GM19324 (cell line): ENCODE results near the gene CRYZL1.

Experiments
- ATAC-seq: cut with Tn5 transposase; IDR thresholded peaks from one replicate; pipeline ENCODE4 v1.9.1; 2021; ENCODE audit warnings: mild to moderate bottlenecking, moderate library complexity; ENCODE audit not compliant: unreplicated experiment, low FRiP score

Gene CRYZL1

DNA sequence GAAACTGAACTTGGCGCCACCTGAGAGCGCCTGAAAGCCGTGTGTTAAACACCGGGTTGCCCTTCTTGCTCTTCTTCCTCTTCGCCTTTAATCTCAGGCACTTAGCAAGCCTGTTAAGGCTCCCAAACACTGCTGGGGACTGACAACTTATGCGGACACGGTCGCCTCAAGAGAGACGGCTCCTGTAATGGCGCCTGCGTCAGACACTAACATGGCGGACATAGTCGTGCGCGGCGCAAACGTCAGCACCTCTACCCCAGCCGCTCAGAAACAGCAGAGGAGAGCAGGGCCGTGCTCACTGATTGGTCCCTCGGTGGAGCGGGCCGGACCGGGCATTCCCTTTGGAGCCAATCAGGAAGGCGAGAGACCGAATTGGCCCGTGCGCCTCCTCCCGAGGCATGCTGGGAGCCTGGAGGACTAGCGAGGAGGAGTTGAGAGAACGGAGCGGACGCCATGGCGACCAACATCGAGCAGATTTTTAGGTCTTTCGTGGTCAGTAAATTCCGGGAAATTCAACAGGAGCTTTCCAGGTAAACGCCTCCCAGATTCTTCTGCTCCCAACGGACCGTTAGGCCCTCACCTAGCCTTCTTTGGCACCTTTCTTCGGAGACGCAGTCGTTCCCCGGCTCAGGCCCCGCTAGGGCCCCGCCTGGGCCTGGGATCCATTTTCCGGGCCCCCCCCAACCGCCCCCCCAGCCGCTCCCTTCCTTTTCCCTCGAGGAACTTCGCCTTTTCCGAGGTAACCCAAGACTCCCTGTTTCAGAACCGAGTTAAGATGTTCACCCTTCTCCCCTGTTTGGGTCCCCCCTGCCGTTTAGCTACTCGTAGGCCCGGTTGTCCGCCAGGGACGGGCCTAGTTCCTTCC, 98.7 kb downstream of the CRYZL1 start, which contains the start of gene SON:
Gene SON (plus strand): TSS at position 399 of the 865 bp plus-strand sequence. CDS start 55 bp downstream, at position 454.
- peak; percentile 94 for ATAC-seq

DNA sequence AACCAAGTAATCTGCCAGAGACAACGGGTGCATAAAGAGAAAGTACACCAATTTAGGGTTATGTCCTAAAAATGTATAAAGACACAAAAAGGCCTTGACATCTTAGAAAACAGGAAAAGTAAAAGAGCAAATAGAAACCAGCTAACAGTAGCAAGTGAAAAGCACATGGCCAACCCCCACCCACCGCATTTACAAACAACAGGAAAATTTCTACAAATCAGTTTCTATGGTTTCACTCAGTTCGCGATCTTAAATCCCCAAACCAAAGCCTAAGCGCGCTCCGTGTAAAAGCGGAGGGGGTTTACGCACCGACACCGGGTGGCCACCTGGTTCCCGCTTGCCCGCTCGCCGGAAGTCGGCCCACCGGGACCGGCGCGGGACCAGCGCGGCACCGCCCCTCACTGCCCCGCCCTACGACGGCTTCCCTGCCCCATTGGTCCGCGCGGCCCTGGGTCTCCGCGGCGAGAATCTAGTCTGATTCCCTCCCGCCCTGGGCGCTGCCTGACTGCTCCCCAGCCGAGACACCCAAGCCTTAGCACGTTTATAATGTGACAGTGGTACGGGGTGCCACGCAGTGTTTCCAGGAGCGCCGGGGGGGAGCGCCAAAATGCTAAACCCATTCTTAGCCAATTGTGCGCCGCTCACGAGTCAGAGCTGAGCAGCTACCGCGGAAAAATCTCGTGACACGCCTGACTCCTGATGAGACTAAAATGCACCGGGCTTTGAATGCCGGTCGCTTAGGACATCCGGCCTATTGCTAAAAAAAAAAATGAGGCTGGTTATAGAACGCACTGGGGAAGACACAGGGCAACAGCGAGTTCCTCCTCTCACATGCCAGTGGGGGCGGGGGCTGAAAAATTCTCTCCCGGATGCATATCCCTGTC, 99.5 kb downstream of the CRYZL1 start, which contains the start of gene GART:
Gene GART (minus strand): TSS at position 362 of the 884 bp plus-strand sequence. CDS start 2,802 bp downstream, outside the sequence.
- ATAC-seq = peak; percentile 60

GRCh38 chr21:33541105-33541711, 100.3 kb downstream of the CRYZL1 start:
- ATAC-seq = no peak

DNA sequence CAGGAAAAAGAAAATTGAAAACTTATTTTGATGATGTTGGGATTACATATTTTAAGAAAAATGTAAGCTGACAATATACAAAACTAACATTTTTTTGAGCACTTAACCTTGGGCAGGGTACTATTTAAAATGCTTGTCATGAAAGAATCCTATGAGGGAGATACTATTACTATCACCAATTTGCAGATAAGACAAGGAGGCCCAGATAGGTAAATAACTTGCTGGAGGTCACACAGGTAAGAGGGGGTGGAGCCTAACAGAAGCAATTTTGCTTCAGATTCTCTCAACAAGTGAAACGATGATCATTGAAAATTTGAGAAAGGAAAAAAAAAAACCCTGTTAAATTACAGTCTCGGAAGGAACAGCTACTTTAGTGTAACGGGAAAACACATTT, 100.8 kb downstream of the CRYZL1 start:
- no peak for ATAC-seq

DNA sequence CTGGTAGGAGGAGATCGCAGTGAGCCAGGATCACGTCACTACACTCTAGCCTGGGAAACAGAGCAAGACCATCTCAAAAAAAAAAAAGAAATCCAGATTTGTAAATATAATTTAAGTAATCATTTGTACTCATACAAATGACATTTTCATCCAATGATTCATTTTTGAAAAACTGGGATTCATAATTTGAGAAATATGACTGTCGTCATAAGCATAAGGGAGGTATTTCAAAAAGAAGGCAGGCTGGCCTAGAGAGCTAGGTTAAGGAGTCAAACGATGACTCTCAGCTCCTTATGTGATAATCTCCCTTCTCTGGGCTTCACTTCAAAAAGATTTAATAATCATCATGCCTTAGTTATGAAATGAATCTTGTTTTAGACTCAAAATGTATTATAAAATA, 101.9 kb downstream of the CRYZL1 start:
- no peak for ATAC-seq
